ENCODE results near the gene TPBG.
A peak's percentile ranks its signal among the peaks of the same experiment; 100 is the strongest.

DNA sequence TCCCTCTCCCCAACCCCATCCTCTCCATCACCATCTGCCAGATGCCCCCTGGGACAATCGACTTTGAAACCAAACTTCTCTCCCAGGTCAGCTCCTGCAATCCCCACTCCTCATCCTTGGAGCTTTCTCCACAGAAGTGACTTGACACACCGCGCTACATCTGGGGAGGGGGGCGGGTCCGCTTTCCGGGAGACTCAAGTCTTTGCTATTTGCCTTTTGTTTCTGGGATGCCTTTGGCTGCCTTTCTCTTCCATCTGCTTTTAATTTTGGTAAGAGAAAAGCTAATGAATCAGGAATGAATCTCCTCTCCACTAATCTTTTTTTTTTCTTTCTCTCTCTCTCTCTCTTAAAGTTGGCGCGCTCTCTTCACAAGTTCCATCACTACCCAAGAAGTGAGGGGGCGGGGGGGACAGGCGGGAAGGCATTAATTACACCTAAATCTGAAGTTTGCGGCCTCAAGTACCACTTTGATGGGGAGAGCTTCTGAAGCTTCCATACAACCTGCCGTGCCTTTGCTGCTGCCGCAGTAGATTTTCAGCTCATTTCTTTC is 664 bp upstream of the TPBG start:
- TF ChIP-seq EZH2phosphoT487 (IDR thresholded peaks at IDR 0.05; ENCODE audit: insufficient read depth, low read depth), result 0 out of 2 replicates have a peak, but pooled peaks have one; percentile 20
- TF ChIP-seq EZH2 (IDR thresholded peaks at IDR 0.05; ENCODE audit: insufficient read depth, poor library complexity, severe bottlenecking), result no peak

Data from GM23248 (cell line).